Measurements from ENCODE around the gene DEFB124. TPM values are rescaled to one million over a fixed set of nuclear protein-coding genes. Genes with fewer than 3 reads are reported as not detected.

Gene DEFB124
- total RNA-seq, 1 donor from 2014 or later = not detected

DNA sequence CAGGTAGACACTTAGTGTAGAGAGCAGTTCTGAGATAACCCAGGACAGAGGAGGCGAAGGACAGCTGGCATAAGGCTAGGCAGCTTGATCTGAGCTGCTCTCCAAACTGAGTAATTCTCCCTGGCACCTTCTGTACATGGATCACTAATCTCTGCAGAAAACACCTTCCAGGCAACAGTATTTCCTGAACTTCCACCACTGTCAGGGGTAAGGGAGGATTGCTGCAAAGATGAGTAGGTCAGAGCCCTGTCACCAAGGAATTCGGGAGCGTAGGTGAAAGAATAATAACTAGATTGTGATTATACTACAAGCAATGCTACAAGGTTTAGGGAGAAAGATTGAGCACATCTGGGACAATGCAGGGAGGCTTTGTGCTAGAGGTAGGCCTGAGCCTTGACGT lies 41.2 kb upstream of the DEFB124 start:
- no peaks in the 10 kb centered on the region for H3K27me3 ChIP-seq
- H3K4me3 ChIP-seq = peak overlapping the region; percentile 66
- H3K9me3 ChIP-seq = no peaks in the 10 kb centered on the region
- TF ChIP-seq, protein P1, sequence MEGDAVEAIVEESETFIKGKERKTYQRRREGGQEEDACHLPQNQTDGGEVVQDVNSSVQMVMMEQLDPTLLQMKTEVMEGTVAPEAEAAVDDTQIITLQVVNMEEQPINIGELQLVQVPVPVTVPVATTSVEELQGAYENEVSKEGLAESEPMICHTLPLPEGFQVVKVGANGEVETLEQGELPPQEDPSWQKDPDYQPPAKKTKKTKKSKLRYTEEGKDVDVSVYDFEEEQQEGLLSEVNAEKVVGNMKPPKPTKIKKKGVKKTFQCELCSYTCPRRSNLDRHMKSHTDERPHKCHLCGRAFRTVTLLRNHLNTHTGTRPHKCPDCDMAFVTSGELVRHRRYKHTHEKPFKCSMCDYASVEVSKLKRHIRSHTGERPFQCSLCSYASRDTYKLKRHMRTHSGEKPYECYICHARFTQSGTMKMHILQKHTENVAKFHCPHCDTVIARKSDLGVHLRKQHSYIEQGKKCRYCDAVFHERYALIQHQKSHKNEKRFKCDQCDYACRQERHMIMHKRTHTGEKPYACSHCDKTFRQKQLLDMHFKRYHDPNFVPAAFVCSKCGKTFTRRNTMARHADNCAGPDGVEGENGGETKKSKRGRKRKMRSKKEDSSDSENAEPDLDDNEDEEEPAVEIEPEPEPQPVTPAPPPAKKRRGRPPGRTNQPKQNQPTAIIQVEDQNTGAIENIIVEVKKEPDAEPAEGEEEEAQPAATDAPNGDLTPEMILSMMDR (IDR thresholded peaks at IDR 0.05) = no peak
- no peak for ATAC-seq
- intact Hi-C loops (cut with DNase I) = no loop called here
- H3K4me1 ChIP-seq = peaks cover 34% of the 10 kb centered on the region
- DNase-seq = no peak
- no peaks in the 10 kb centered on the region for H3K36me3 ChIP-seq
- H3K27ac ChIP-seq = no peak overlapping the region

DNA sequence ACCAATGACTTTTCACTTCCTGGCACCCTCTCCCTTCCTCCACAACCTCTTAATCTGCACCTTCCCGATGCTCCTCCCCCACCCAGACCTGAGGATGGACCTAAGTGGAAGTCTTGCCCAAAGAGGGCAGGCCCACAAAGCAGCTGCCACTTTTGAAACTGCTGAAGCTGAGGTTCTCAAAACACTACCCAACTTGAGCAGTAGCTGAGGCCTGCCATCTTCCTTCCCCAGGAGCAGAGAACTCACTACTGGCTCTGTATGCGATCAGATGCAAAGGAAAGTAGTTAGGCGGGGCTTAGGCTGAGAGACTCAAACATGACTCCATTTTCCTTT lies 40.8 kb upstream of the DEFB124 start:
- Histone ChIP-seq H3K27ac (no peak overlapping the region), H3K4me1 (peaks cover 30% of the 10 kb centered on the region), H3K36me3 (no peaks in the 10 kb centered on the region), H3K9me3 (no peaks in the 10 kb centered on the region), H3K4me3 (peak overlapping the region; percentile 66), H3K27me3 (no peaks in the 10 kb centered on the region)
- DNase-seq (no peak), ATAC-seq (no peak)
- intact Hi-C loops (cut with DNase I) = no loop called here
- TF ChIP-seq, protein P1 (IDR thresholded peaks at IDR 0.05) = no peak

DNA sequence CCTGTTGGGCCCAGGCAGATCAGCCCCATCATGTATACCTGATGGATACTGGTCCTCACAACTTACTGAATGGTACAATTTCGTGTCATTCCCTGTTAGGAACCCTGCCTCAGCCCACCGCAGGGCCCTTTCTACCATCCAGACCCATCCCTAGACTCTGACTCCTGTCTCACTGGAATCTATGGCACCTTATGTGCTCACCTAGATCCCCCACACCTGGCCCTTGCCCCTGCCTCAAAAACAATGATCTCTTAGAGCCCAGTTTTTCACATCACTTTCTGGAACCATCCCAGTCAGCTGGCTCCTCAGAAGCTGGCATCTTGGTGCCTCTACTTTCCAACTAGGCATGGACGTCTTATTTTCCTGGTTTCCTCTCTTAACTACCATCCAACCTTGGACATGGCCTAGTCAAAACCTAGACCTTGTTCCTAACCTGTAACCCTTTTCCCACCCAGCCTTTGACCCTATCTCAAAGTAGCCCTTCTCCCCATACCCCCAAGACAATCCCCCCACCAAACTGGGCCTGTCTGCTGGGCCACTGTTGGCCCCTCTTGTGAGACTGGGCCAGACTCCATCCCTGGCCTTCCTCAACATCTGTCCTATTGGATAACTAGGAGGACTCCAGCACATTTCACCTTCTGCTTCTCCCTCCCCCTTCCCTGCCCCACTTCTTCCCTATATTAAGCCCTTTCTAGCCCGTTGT lies 40.3 kb upstream of the DEFB124 start:
- no peak for ATAC-seq
- Histone ChIP-seq H3K4me1 (peaks cover 26% of the 10 kb centered on the region), H3K27me3 (no peaks in the 10 kb centered on the region), H3K4me3 (peak overlapping the region; percentile 66), H3K9me3 (no peaks in the 10 kb centered on the region), H3K27ac (peak overlapping the region; percentile 75), H3K36me3 (no peaks in the 10 kb centered on the region)
- DNase-seq = no peak
- intact Hi-C loops (cut with DNase I) = no loop called here
- TF ChIP-seq, protein P1 (IDR thresholded peaks at IDR 0.05) = no peak

GRCh38 chr20:31514154-31515071 lies 39.5 kb upstream of the DEFB124 start, which contains the start of gene HM13:
Gene HM13 (plus strand): TSS chr20:31514442. CDS start chr20:31514552, 110 bp downstream.
- DNase-seq = peak; percentile 95
- peak within 1 kb of the TSS; percentile 75 for H3K27ac ChIP-seq
- H3K9me3 ChIP-seq = no peaks in the 10 kb centered on the region
- intact Hi-C loops (cut with DNase I) = no loop called here
- H3K36me3 ChIP-seq = no peaks in the 10 kb centered on the region
- ATAC-seq = peak; percentile 99
- H3K4me3 ChIP-seq = peak within 1 kb of the TSS; percentile 66
- H3K4me1 ChIP-seq = peaks cover 26% of the 10 kb centered on the region
- TF ChIP-seq, protein P1 (IDR thresholded peaks at IDR 0.05) = peak; percentile 97
- no peaks in the 10 kb centered on the region for H3K27me3 ChIP-seq

DNA sequence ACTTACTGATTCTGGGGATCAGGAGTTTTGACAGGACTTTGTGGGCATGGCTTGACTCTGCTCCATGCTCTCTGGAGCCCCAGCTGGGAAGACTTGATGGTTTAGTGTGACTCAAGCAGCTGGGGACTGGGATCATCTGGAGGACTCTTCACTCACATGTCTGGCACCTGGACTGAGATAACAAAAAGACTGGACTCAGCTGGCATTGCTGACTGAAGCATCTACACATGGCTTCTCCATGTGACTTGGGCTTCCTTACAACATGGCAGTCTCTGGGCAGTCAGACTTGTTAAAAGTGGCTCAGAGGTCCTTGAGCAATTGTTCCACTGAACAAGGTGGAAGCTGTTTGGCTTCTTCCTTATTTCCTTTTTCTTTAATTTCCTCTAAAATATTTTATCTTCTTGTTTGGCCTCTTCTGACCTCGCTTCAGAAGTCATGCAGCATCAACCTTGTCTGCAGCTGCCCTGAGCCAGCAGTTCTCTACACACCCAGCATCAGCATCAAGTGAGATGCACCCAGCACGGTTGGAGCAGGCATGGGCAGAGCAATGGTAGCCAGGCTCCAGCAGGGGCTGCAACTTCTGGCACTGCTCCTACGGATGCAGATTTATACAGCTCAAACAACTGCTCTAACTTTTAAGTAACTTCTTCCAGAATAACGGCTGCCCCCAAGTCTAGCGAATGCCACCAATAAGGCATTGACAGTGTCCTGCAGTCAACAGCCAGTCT lies 33.8 kb upstream of the DEFB124 start:
- intact Hi-C loops (cut with DNase I) = no loop called here
- Histone ChIP-seq H3K36me3 (no peaks in the 10 kb centered on the region), H3K27ac (no peak overlapping the region), H3K4me1 (no peaks in the 10 kb centered on the region), H3K4me3 (no peak overlapping the region), H3K9me3 (no peaks in the 10 kb centered on the region), H3K27me3 (no peaks in the 10 kb centered on the region)
- DNase-seq (no peak), ATAC-seq (no peak)
- TF ChIP-seq, protein P1 (IDR thresholded peaks at IDR 0.05) = no peak
